Measurements from ENCODE around the gene MS4A7. TPM values are rescaled to one million over a fixed set of nuclear protein-coding genes. Genes with fewer than 3 reads are reported as not detected.

MS4A7 gene, protein sequence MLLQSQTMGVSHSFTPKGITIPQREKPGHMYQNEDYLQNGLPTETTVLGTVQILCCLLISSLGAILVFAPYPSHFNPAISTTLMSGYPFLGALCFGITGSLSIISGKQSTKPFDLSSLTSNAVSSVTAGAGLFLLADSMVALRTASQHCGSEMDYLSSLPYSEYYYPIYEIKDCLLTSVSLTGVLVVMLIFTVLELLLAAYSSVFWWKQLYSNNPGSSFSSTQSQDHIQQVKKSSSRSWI
- not detected in 2 replicates for total RNA-seq

DNA sequence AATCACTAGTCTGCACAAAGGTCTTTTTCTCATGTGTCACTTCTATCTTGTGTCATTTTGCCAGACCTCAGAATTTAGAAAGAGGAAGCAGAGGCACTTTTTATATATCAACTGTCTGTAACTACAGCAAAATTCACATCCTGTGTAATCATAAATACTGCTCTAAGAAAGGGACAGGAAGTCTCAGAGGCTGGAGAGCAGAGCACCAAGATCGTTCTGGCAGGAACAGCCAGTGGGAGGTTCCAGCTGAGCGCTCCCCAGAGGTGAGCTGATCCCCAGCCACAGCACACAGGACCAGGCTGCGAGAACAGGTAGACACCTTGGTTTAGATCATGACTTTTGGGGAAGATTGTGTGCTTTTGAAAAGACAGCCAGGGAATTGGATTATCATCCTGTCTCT, at the start of gene MS4A7:
Gene MS4A7 (plus strand): TSS at position 179 of the 400 bp plus-strand sequence. CDS start 4,610 bp downstream, outside the sequence.

DNA sequence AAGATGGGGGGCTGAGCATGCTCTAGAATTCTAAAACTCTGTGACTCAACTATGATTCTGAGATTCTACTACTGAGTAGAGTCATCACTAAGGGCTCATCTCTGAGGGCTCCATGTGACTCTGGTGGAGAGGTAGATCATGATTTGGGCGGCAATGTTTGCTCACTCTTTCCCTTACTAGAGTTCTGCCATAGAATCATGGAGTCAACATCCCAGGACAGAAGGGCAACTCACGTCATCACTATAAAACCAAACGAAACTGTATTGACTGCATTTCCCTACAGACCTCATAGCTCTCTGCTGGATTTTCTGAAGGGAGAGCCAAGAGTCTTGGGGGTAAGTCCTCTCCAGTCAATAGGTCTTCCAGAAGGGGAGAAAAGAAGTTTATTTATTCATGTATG, 18.1 kb downstream of the MS4A7 start, which contains the start of gene MS4A14:
Gene MS4A14 (plus strand): TSS at position 78 of the 400 bp plus-strand sequence. CDS start 120 bp downstream, at position 198.

DNA sequence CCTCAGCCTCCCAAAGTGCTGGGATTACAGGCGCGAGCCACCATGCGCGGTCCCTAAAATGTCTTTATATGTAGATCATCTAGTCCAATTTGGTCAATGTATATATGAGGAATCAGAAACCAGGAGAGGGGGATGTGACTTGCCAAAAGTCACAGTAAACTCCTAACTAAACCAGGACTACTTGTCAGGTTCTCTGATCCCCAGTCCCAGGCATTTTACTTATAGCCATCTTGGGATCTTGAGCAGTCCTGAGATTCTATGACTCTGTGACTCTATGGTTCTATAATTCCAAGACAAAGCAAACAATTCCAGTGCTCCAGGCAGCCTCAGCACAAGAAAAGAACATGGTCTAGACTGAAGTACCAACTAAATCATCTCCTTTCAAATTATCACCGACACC, 50.9 kb downstream of the MS4A7 start, which contains the start of gene MS4A5:
Gene MS4A5 (plus strand): TSS at position 301 of the 400 bp plus-strand sequence. CDS start 103 bp downstream, outside the sequence.

Other genes with a start within 250 kb of the MS4A7 start
- not detected in 2 replicates for gene MS4A6A, start 195.4 kb upstream of the MS4A7 start, total RNA-seq
- not detected in 2 replicates for gene MS4A4E, start 135.4 kb upstream of the MS4A7 start, total RNA-seq
- gene MS4A4A, start 97.9 kb upstream of the MS4A7 start, total RNA-seq: not detected in 2 replicates
- not detected in 2 replicates for gene MS4A6E, start 51.3 kb upstream of the MS4A7 start, total RNA-seq
- not detected in 2 replicates for gene MS4A14, start 17.9 kb downstream of the MS4A7 start, total RNA-seq
- not detected in 2 replicates for gene MS4A5, start 51.0 kb downstream of the MS4A7 start, total RNA-seq
- gene MS4A1, start 77.3 kb downstream of the MS4A7 start, total RNA-seq: not detected in 2 replicates
- not detected in 2 replicates for gene MS4A12, start 114.2 kb downstream of the MS4A7 start, total RNA-seq
- gene MS4A13, start 136.9 kb downstream of the MS4A7 start, total RNA-seq: not detected in 2 replicates

Measured in pericardium fibroblast (primary cell).